ENCODE measurements around the gene ACOT8. TPM values are rescaled to one million over a fixed set of nuclear protein-coding genes. Genes with fewer than 3 reads are reported as not detected.

ACOT8 gene
- total and polyA plus RNA-seq, 2 of the 8 experiments (the other 6 are each of a cell fraction or from before 2014, with no cell fraction given): 37.6 to 88.8 TPM

- TF ChIP-seq TAF1 (IDR thresholded peaks at IDR 0.05; ENCODE audit: low read depth, low read length) (peak; percentile 93), RXRA (IDR thresholded peaks at IDR 0.05; ENCODE audit: insufficient read depth, low read depth, low read length) (no peak), SP2 (IDR thresholded peaks at IDR 0.05; ENCODE audit: low read length) (peak; percentile 95), CTCF (IDR thresholded peaks at IDR 0.05; ENCODE audit: control extremely low read depth in 1 of 3, insufficient read depth in 1 of 3, low read depth in 1 of 3, low read length in 3 of 3) (no peak)
Measured at GRCh38 chr20:45880988-45881788, 24.0 kb upstream of the ACOT8 start, which contains the start of gene ZSWIM1 (continued).

Measured in H1 (cell line).